Esophagus mucosa (tissue), 1 donor: Measurements from ENCODE around the gene FAU. TPM values are rescaled to one million over a fixed set of nuclear protein-coding genes. Genes with fewer than 3 reads are reported as not detected.
A peak's percentile ranks its signal among the peaks of the same experiment; 100 is the strongest.

ENCODE experiments used
- ATAC-seq: fragments of 200-7000 bp; cut with Tn5 transposase; one replicate; pipeline ENCODE4 v1.9.1; 2020
- total RNA-seq: library from RNA; stranded (reverse); gene quantifications from one replicate; pipeline ENCODE4 v1.2.4, GENCODE V29; 2023
- donor health status: DM: yes; HTN: yes; CAD: no.

Gene FAU
- total RNA-seq, 1 donor from 2014 or later, result 758 TPM

DNA sequence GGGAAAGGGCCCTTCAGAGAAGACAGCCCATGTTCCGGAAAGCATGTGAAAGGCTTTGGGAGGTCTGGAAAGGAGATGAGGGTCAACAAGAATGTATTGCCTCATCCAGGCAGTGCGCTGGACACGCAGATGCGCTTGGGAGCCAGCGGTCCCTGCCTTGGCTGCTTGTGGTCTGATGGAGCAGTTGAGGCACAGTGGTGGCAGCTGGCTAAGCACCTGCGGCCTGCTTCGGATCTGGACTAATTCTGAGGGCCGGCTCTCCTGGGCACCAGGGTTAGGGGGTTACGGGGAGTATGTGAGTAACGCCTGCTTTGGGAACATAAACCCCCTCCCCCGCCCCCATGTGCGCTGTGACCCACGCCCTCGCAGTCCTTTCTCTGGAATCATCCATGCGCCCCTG, 14.9 kb downstream of the FAU start:
- ATAC-seq, result no peak

DNA sequence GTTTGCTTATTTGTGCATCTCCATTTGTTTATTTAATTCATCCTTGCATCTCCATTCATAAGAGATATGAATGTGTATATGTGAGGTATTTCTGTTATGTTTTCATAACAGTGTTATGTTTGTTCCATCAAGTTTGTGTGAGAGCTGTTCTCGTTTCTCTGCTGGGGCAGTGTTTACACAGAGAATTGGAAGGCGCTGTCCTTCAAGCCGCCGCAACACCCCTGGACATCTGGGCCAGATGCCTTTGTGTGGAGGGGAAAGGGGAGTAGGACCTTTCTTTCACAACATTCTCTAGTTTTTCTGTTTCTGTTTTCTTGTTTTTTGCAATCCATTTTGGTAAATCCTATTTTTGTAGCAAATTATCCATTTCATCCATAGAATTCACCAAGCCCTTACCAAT, 17.3 kb downstream of the FAU start:
- no peak for ATAC-seq

DNA sequence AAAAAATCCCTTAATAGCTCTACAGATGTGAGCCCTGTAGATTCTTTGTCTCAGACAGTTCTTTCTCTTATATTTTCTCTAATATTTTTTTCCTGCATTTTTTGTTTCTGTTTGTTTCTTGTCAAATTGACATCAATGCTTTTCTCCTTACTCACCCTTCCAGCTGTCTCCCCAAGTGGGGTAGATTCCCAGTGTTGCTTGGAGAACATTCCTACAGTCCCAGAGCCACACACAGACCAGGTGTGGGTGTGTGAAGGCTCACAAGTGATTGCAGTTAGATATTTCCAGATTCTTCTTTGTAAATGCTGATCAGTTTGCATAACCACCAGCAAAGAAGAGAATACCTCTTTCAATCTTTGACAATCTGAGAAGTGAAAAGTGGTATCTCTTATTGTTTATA, 18.5 kb downstream of the FAU start:
- ATAC-seq, result no peak

- peak; percentile 30 for ATAC-seq
These were observed 19.5 kb downstream of the FAU start for GRCh38 chr11:65102142-65103095.

DNA sequence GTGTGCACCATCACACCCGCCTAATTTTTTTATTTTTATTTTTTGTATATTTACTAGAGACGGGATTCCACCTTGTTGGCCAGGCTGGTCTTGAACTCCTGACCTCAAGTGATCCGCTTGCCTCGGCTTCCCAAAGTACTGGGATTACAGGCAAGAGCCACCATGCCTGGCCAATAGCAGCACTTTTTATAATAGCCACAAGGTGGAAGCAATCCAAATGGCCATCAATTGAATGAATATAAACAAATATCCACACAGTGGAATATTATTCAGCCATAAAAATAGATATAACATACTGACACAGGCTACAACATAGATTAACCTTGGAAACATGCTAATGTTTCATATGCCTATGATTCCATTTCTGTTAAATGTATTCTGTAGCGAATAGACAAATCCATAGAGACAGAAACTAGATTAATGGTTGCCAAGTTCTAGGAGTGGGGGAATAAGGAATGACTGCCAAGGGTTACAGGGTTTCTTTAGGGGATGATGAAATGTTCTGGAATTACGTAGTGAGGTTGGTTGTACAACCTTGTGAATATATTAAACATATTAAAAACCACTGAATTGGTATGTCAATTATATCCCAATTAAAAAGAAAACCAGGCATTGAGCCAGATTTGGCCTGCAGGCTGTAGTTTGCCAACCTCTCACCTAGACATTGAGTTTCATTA, 21.1 kb downstream of the FAU start:
- ATAC-seq, result peak; percentile 1

- ATAC-seq, result no peak
These were observed 25.0 kb downstream of the FAU start for GRCh38 chr11:65096926-65097325.

- ATAC-seq, result peak; percentile 92
These were observed 25.7 kb downstream of the FAU start, which contains the start of gene VPS51 for GRCh38 chr11:65095974-65096806. Gene VPS51 (plus strand): TSS chr11:65096214. CDS start chr11:65096251, 37 bp downstream.

DNA sequence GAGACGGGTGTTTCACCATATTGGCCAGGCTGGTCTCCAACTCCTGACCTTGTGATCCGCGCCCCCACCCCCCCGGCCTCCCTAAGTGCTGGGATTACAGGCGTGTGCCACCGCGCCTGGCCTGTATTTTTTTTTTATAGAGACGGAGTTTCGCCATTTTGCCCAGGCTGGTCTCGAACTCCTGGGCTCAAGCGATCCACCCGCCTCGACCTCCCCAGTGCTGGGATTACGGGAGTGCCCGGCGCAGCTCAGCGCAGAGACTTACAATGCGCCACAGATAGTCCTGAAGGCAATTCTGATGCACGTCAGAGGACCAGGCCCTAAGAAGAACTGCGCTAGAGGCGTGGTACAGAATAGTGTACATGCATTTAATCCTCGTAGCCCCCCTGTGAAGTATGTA, 26.5 kb downstream of the FAU start:
- peak; percentile 2 for ATAC-seq

- ATAC-seq, result no peak
These were observed 31.3 kb downstream of the FAU start for GRCh38 chr11:65090628-65091027.

- ATAC-seq, result no peak
These were observed 32.3 kb downstream of the FAU start for GRCh38 chr11:65089621-65090020.

DNA sequence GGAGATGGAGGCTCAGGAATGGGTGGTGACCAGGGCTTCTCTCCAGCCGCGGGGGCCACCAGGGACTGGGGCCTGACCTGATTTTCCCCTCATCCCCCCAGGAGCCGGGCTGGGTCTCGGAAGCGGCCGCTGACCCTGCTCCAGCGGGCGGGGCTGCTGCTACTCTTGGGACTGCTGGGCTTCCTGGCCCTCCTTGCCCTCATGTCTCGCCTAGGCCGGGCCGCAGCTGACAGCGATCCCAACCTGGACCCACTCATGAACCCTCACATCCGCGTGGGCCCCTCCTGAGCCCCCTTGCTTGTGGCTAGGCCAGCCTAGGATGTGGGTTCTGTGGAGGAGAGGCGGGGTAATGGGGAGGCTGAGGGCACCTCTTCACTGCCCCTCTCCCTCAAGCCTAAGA, 34.1 kb downstream of the FAU start:
- no peak for ATAC-seq

GRCh38 chr11:65087216-65087615, 34.7 kb downstream of the FAU start:
- no peak for ATAC-seq

GRCh38 chr11:65086809-65087208, 35.1 kb downstream of the FAU start:
- no peak for ATAC-seq

DNA sequence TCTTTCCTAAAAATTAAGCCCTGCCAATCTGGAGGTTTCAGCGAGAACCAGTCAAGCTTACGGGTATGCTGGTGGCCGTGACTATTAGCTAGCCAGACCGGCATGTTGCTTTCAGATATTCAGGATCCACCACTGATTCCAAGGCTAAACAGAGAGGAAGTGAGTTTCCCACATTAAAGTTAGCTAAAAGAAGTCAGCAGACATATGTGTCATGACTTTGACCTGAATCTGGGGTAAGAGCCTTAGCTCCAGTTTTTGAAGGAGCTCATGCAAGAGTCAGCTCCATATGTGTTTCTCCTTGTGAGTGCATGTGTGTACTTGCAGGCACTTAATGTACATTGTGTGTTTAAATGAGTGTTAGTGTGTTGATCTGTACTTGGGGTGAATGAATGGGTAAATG, 36.5 kb downstream of the FAU start:
- no peak for ATAC-seq

GRCh38 chr11:65084598-65085375, 37.1 kb downstream of the FAU start:
- ATAC-seq, result no peak

- peak; percentile 94 for ATAC-seq
These were observed 37.9 kb downstream of the FAU start, which contains the start of the genes CDCA5 and ZFPL1 for GRCh38 chr11:65083834-65084597. Gene CDCA5 (minus strand): TSS chr11:65084040. CDS start chr11:65083978, 62 bp downstream. Gene ZFPL1 (plus strand): TSS chr11:65084222. CDS start chr11:65084699, 477 bp downstream.

GRCh38 chr11:65083134-65083833, 38.6 kb downstream of the FAU start:
- no peak for ATAC-seq

GRCh38 chr11:65078786-65079342, 43.1 kb downstream of the FAU start:
- ATAC-seq, result no peak

DNA sequence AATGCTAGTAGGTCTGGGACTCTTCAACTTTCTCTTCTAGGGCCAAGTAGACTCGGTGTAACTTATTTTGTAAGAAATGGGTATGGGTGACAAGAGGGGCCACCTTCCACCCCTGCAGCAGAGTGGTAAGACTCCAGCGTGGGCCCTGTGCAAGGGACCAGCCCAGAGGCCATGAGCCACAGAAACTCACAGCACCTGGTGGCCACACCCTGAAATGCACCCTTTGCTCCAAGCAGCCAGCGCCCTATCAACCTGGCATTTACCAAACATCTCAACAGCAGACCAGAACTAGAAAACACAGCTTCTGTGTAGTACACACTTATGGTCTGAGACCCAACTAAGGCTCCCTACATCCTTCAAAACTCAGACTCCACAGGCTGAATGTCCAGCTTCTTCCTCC, 43.8 kb downstream of the FAU start:
- ATAC-seq, result peak; percentile 69

- ATAC-seq, result no peak
These were observed 44.5 kb downstream of the FAU start for GRCh38 chr11:65077451-65077850.
